SKM-1 treated with dmso at 0.1 percent for 144 hours (cell line): ENCODE measurements around the gene KPNA1.
"Not testable (repeated sequence)": the region's sequence is repeated elsewhere in the genome, so short reads cannot be mapped to it uniquely, and the experiment has no call there.

Experiments used
- DNase-seq: peaks from one replicate; lab custom pipeline; 2025; ENCODE audit not compliant: unreplicated experiment; lab: John Stamatoyannopoulos, UW

The KPNA1 gene

DNA sequence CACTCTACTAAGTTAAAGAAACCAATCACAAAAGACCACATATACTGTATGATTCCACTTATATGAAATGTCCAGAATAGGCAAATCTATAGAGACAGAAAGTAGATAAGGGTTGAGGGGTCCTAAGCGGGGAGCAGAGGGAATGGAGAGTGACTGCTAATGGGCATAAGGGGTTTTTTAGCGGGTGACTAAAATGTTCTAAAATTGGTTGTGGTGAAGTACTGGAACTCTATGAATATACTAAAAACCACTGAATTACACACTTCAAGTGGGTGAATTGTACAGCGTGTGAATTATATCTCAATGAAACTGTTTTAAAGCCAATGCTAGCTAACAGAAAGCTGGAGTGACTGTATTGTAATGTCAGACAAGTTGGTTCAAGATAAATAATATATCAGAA, 33.3 kb downstream of the KPNA1 start:
- DNase-seq: no peak

DNA sequence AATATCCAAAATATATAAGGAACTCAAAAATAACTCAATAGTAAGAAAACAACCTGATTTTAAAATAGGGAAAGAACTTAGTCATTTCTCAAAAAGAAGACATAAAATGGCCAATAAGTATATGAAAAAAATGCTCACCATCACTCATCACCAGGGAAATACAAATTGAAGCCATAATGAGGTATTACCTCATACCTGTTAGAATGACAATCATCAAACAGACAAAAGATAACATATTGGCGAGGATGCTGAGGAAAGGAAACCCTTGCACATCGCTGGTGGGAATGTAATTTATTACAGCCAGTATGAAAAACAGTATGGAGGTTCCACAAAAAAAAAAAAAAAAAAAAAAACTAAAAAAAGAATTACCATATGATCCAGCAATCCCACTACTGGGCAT, 38.2 kb downstream of the KPNA1 start:
- DNase-seq: no peak

DNA sequence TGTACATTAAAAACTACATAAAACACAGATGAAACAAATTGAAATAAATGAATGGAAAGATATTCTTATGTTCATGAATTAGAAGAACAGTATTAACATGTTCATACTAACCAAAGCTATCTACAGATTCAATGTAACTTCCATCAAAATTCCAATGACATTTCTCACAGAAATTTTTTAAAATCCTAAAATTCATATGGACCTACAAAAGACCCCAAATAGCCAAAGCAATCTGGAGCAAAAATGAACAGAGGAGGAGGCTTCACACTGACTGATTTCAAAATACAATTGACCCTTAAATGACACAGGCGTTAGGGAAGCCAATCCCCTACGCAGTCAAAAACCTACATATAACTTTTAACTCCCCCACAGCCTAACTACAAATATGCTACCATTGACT, 39.4 kb downstream of the KPNA1 start:
- no peak for DNase-seq

- no peak for DNase-seq
Observed at GRCh38 chr3:122469659-122470058, 45.1 kb downstream of the KPNA1 start.

GRCh38 chr3:122468896-122469533, 45.7 kb downstream of the KPNA1 start:
- DNase-seq: no peak

DNA sequence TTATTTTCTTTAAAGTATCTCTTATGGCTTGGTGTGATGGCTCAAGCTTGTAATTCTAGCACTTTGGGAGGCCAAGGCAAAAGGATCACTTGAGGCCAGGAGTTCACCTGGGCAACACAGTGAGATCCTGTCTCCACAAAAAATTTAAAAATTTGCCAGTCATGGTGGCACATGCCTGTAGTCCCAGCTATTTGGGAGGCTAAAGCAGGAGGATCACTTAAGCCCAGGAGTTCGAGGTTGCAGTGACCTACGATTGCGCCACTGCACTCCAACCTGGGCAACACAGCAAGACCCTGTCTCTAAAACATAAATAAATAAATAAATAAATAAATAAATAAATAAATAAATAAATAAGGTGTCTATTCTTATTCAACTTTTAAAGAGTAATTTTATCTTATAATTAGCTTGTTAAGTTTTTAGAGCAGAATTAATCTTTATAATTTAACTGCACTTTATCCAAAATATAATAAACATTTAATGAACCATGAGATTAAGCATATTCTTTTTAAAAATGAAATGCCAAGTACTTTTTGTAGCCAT, 48.0 kb downstream of the KPNA1 start:
- DNase-seq: no peak

GRCh38 chr3:122464659-122465058, 50.1 kb downstream of the KPNA1 start:
- no peak for DNase-seq

DNA sequence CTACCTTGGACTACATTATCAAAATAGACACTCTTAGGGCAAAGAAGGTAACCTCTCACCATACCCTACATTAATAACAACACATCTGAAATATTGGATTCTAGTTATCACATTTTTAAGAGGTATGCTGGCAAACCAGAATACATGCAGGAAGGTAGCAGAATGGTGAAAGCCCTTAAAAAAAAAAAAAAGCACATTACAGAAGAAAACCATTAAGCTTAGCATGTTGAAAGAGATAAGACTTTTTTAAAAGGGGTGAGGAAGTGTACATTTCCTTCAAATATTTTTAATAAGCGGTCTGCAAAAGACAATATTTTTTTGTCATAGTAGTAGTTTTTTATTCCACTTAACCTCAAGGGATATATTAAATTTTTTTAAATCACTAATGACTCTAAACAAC, 52.3 kb downstream of the KPNA1 start:
- DNase-seq: no peak

DNA sequence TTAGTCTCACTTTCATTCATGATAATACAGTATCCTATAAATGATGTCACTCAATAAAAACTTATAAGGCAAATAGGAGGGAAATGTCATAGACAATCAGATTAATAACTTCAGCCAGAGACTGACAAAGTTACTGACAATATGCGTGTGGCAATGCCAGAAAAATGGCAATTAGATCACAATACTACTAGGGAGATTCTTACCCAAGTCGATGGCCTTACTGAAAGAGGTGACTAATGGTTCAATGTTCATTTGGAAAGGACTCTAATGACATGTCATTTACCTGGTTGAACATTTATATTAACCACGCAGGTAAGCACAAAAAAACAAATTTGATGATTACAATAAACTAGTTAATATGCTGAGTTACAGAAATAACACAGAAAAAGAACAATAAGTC, 52.9 kb downstream of the KPNA1 start:
- no peak for DNase-seq

- no peak for DNase-seq
Observed at GRCh38 chr3:122458992-122459391, 55.7 kb downstream of the KPNA1 start.

DNA sequence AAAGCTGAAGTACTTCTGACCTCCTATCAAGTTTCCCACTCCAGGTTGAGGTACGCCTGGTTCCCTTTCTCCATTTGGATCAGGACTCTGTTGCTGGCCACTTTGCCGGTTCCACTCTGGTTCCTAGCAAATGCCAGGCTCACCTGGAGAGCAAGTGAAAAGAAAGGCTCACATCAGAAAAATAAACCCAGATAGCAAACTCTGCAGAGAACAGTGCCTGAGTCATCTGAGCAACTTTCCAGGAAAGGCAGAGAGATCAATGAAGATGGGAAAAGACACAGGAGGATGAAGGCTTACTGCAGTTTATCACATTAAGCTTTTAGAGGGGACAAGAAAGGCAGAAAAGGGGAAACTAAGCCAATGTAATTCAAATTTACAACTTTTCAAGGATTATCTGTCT, 57.0 kb downstream of the KPNA1 start:
- DNase-seq: no peak

DNA sequence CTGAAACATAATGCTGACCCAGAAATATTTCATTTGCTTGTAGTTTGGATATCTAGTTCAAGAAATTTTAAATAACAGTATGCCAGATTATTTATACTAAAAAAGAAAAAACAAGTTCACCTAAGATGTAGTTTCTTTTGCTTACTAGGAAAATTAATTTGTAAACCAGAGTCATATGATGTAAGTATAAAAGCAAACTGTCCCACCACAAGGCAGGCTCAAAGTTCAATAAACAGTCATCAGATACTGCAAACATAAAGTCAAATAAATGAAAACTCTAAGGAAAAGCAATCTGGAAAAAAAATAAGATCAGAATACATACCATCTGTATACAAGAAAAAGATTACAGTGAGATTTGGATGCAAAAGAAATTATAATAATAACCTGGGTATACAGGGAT, 58.7 kb downstream of the KPNA1 start:
- DNase-seq: no peak

- DNase-seq: no peak
Observed at GRCh38 chr3:122451371-122451770, 63.4 kb downstream of the KPNA1 start.

DNA sequence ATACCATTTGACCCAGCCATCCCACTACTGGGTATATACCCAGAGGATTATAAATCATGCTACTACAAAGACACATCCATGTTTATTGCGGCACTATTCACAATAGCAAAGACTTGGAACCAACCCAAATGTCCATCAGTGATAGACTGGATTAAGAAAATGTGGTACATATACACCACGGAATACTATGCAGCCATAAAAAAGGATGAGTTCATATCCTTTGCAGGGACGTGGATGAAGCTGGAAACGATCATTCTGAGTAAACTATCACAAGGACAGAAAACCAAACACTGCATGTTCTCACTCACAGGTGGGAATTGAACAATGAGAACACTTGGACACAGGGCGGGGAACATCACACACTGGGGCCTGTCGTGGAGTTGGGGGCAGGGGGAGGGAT, 66.5 kb downstream of the KPNA1 start:
- not testable (repeated sequence) for DNase-seq

GRCh38 chr3:122444491-122444887, 70.2 kb downstream of the KPNA1 start:
- DNase-seq: not testable (repeated sequence)

DNA sequence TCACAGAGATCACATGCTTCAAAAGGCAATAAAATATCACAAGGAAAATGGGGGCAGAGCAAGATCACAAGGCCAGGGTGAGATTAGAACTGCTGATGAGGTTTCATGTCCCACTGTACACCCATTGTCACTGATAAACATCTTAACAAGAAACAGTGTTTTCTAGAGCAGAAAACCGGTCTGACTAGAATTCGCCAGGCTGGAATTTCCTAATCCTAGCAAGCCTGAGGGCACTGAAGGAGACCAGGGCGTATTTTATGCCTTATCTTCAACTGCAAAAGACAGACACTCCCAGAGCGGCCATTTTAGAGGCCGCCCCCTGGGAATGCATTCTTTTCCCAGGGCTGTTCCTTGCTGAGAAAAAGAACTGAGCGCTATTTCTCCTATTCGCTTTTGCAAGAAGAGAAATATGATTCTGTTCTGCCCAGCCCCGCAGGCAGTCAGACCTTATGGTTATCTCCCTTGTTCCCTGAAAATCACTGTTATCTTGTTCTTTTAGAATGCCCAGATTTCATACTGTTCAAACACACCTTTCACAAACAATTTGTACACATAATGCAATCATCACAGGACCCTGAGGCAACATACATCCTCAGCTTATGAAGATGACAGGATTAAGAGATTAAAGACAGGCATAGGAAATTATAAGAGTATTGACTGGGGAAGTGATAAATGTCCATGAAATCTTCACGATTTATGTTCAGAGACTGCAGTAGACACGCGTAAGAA, 70.8 kb downstream of the KPNA1 start:
- not testable (repeated sequence) for DNase-seq

- DNase-seq: no peak
Observed at GRCh38 chr3:122443090-122443489, 71.6 kb downstream of the KPNA1 start.

- no peak for DNase-seq
Observed at GRCh38 chr3:122435950-122436349, 78.8 kb downstream of the KPNA1 start.

GRCh38 chr3:122430371-122430770, 84.4 kb downstream of the KPNA1 start:
- no peak for DNase-seq

- no peak for DNase-seq
Observed at GRCh38 chr3:122427857-122428471, 86.8 kb downstream of the KPNA1 start.

DNA sequence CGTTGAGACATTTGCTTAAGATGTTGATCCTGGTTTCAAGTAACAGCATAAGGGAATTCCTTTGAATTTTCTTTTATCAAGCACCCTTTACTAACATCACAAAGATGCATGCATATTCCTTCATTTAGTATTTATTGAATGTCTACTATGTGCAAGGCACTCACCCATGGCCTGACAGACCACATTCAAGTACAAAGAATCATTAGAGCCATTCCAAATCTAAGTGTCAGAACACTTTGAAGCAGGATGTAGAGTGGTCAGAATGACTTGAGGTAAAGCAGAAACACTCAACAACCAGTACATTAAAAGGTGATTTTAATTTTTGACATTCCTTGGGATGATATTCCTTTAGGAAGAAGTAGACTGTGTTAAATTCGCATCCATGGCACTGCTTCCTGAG, 92.9 kb downstream of the KPNA1 start:
- DNase-seq: no peak

DNA sequence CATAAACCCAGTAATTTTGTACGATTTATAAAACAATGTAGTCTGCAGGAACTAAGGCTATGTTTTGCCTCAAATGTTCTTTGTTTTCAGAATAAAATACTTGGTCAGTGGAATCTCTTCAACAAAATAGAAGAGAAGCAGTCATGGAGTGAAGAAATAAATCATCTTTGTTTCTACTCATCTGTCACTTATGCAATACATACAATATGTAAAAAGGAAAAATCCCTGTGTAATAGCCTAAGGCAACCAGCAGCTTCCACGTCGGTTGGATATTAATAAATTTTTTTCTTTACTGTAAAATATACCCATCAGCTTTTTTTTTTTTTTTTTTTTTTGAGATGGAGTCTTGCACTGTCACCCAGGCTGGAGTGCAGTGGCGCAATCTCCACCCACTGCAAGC, 93.6 kb downstream of the KPNA1 start:
- DNase-seq: no peak
